Peyer's patch (tissue), 4 donors: ENCODE data around the gene PDC. TPM values are rescaled to one million over a fixed set of nuclear protein-coding genes. Genes with fewer than 3 reads are reported as not detected.

Experiments
- DNase-seq, 3 donors: peaks; one replicate each; pipeline ENCODE4 v3.0.0-alpha.2; 2017 to 2019
- H3K27ac ChIP-seq, 4 donors: fragments of 200-600 bp; sonication (generic); one replicate each; pipeline ENCODE4 v1.5.1; 2016 to 2019
- H3K27me3 ChIP-seq, 2 donors: fragments of 200-600 bp; sonication (generic); one replicate each; pipeline ENCODE4 v1.5.1; 2019
- H3K36me3 ChIP-seq, 3 donors: fragments of 200-600 bp; sonication (generic); one replicate each; pipeline ENCODE4 v1.5.1; 2016 to 2019
- H3K4me1 ChIP-seq, 4 donors: fragments of 200-600 bp; sonication (generic); one replicate each; pipeline ENCODE4 v1.5.1; 2016 to 2019
- H3K4me3 ChIP-seq, 4 donors: fragments of 200-600 bp; sonication (generic); 1 replicate in 3 of 4; 2 replicates in 1 of 4; pipeline ENCODE4 v1.5.1; 2016 to 2019; ENCODE audit warnings: mild to moderate bottlenecking in 1 of 4
- H3K9me3 ChIP-seq, 4 donors: fragments of 200-600 bp; sonication (generic); one replicate each; pipeline ENCODE4 v1.5.1; 2016 to 2019; ENCODE audit warnings: mild to moderate bottlenecking in 1 of 4
- CTCF ChIP-seq, 6 experiments: fragments of 450-650 bp in 4 of 6; fragments of 200-600 bp in 2 of 6; sonication (generic) in 1 of 6; IDR thresholded peaks; one replicate each; pipeline ENCODE4 v1.5.1; 2017 to 2019; ENCODE audit warnings: antibody characterized with exemption in 6 of 6, mild to moderate bottlenecking in 3 of 6, moderate library complexity in 1 of 6
- POLR2A ChIP-seq, 2 donors: fragments of 450-650 bp; IDR thresholded peaks; one replicate each; pipeline ENCODE4 v1.5.1; 2017; ENCODE audit warnings: antibody characterized with exemption in 2 of 2, mild to moderate bottlenecking in 2 of 2, moderate library complexity in 2 of 2
- total RNA-seq, 4 donors: library from RNA; depleted of rRNA; stranded (reverse); fragments of >200 nt; gene quantifications; one replicate each; pipeline ENCODE4 v1.1.0, GENCODE V29; 2016

Gene PDC
- total RNA-seq, 4 donors from 2014 or later: not detected

GRCh38 chr1:186492531-186493291 lies 31.8 kb upstream of the PDC start:
- TF ChIP-seq CTCF (IDR thresholded peaks at IDR 0.05) (no peak), POLR2A (IDR thresholded peaks at IDR 0.05) (no peak)
- Histone ChIP-seq H3K4me1 (no peaks in the 10 kb centered on the region), H3K36me3 (no peaks in the 10 kb centered on the region), H3K9me3 (no peaks in the 10 kb centered on the region), H3K4me3 (no peak overlapping the region), H3K27me3 (no peaks in the 10 kb centered on the region), H3K27ac (no peak overlapping the region)
- no peak for DNase-seq

- Histone ChIP-seq H3K4me3 (no peak overlapping the region), H3K36me3 (no peaks in the 10 kb centered on the region), H3K9me3 (no peaks in the 10 kb centered on the region), H3K27ac (no peak overlapping the region), H3K4me1 (no peaks in the 10 kb centered on the region), H3K27me3 (no peaks in the 10 kb centered on the region)
- TF ChIP-seq POLR2A (IDR thresholded peaks at IDR 0.05) (no peak), CTCF (IDR thresholded peaks at IDR 0.05) (no peak)
- no peak for DNase-seq
These were observed 30.4 kb upstream of the PDC start for GRCh38 chr1:186491336-186491735.

- no peaks in the 10 kb centered on the region for H3K4me1 ChIP-seq
- no peaks in the 10 kb centered on the region for H3K27me3 ChIP-seq
- DNase-seq: no peak
- H3K9me3 ChIP-seq: no peaks in the 10 kb centered on the region
- TF ChIP-seq CTCF (IDR thresholded peaks at IDR 0.05): no peak
- no peak for TF ChIP-seq POLR2A (IDR thresholded peaks at IDR 0.05)
- no peak overlapping the region for H3K27ac ChIP-seq
- no peaks in the 10 kb centered on the region for H3K36me3 ChIP-seq
- H3K4me3 ChIP-seq: no peak overlapping the region
These were observed 26.2 kb upstream of the PDC start for GRCh38 chr1:186487163-186487562.

- TF ChIP-seq CTCF (IDR thresholded peaks at IDR 0.05) (no peak), POLR2A (IDR thresholded peaks at IDR 0.05) (no peak)
- Histone ChIP-seq H3K36me3 (no peaks in the 10 kb centered on the region), H3K9me3 (no peaks in the 10 kb centered on the region), H3K4me1 (no peaks in the 10 kb centered on the region), H3K4me3 (no peak overlapping the region), H3K27me3 (no peaks in the 10 kb centered on the region), H3K27ac (no peak overlapping the region)
- DNase-seq: no peak
These were observed 25.1 kb upstream of the PDC start for GRCh38 chr1:186486061-186486460.

GRCh38 chr1:186483561-186483960 lies 22.6 kb upstream of the PDC start:
- DNase-seq: no peak
- Histone ChIP-seq H3K4me3 (no peak overlapping the region), H3K27me3 (no peaks in the 10 kb centered on the region), H3K36me3 (no peaks in the 10 kb centered on the region), H3K27ac (no peak overlapping the region), H3K9me3 (no peaks in the 10 kb centered on the region), H3K4me1 (no peaks in the 10 kb centered on the region)
- TF ChIP-seq CTCF (IDR thresholded peaks at IDR 0.05) (no peak), POLR2A (IDR thresholded peaks at IDR 0.05) (no peak)
